CD4-positive, alpha-beta T cell (primary cell): ENCODE data around the gene GYS1. TPM values are rescaled to one million over a fixed set of nuclear protein-coding genes. Genes with fewer than 3 reads are reported as not detected.
"Not testable (repeated sequence)": the region's sequence is repeated elsewhere in the genome, so short reads cannot be mapped to it uniquely, and the experiment has no call there.

ENCODE experiments used
- ATAC-seq: fragments of 200-7000 bp; cut with Tn5 transposase; one replicate; pipeline ENCODE4 v1.10.0; 2022; ENCODE audit warnings: mild to moderate bottlenecking; ENCODE audit not compliant: poor library complexity
- CTCF ChIA-PET: fragments of 350-600 bp; sonication (Branson Sonifier 250); formaldehyde crosslinking; loops from one replicate; lab custom pipeline; 2021; ENCODE audit warnings: antibody characterized with exemption, inconsistent platforms; lab: Charles Lee
- POLR2A ChIA-PET: fragments of 350-600 bp; sonication (Branson Sonifier 250); formaldehyde crosslinking; loops from one replicate; lab custom pipeline; 2021; ENCODE audit warnings: antibody characterized with exemption, inconsistent platforms; lab: Charles Lee
- DNase-seq, 14 experiments: peaks; one replicate each; pipeline ENCODE4 v3.0.0-alpha.2; 2013 to 2020; ENCODE audit warnings: mixed read lengths in 2 of 14
- H3K27ac ChIP-seq, 2 donors: one replicate each; pipeline versions ENCODE4 v1.5.1 to v1.7.0; 2013; ENCODE audit warnings: low read length in 2 of 2, low read depth in 1 of 2, mild to moderate bottlenecking in 1 of 2
- H3K27me3 ChIP-seq, 2 experiments: 1 replicate in 1 of 2; 2 replicates in 1 of 2; pipeline versions ENCODE4 v1.6.1 to v1.7.0; 2013; ENCODE audit warnings: low read length in 2 of 2, control low read depth in 1 of 2, mild to moderate bottlenecking in 1 of 2, moderate library complexity in 1 of 2; ENCODE audit not compliant: insufficient read depth in 2 of 2, control insufficient read depth in 1 of 2
- H3K36me3 ChIP-seq: one replicate; pipeline ENCODE4 v1.6.1; 2013; ENCODE audit warnings: low read length, control low read depth; ENCODE audit not compliant: insufficient read depth
- H3K4me1 ChIP-seq: one replicate; pipeline ENCODE4 v1.6.1; 2013; ENCODE audit warnings: low read length, control low read depth; ENCODE audit not compliant: insufficient read depth
- H3K4me3 ChIP-seq: one replicate; pipeline ENCODE4 v1.5.1; 2013; ENCODE audit warnings: mild to moderate bottlenecking, low read length, moderate library complexity
- H3K9me3 ChIP-seq, 2 experiments: 1 replicate in 1 of 2; 2 replicates in 1 of 2; pipeline versions ENCODE4 v1.6.1 to v1.7.0; 2013; ENCODE audit warnings: low read length in 2 of 2, mild to moderate bottlenecking in 2 of 2, control low read depth in 1 of 2, moderate library complexity in 1 of 2; ENCODE audit not compliant: control insufficient read depth in 1 of 2, insufficient read depth in 1 of 2
- H3K27ac Mint-ChIP-seq: one replicate; pipeline ENCODE4 v1.8.0; 2020; ENCODE audit warnings: mixed read lengths
- H3K27me3 Mint-ChIP-seq: one replicate; pipeline ENCODE4 v1.8.0; 2021; ENCODE audit warnings: mixed read lengths
- H3K36me3 Mint-ChIP-seq: one replicate; pipeline ENCODE4 v1.8.0; 2021; ENCODE audit warnings: low read depth, mixed read lengths
- H3K4me1 Mint-ChIP-seq: one replicate; pipeline ENCODE4 v1.8.0; 2021; ENCODE audit warnings: low read depth, mixed read lengths
- H3K4me3 Mint-ChIP-seq: one replicate; pipeline ENCODE4 v1.8.0; 2020; ENCODE audit warnings: mild to moderate bottlenecking, mixed read lengths
- H3K9me3 Mint-ChIP-seq: one replicate; pipeline ENCODE4 v1.8.0; 2020; ENCODE audit warnings: mixed read lengths
- CTCF ChIP-seq: fragments of 200-600 bp; IDR thresholded peaks from one replicate; pipeline ENCODE4 v1.8.0; 2022; ENCODE audit warnings: antibody characterized with exemption, mild to moderate bottlenecking
- intact Hi-C, 2 experiments: fragments of 100-400 bp; cut with DNase I in 1 of 2; cut with micrococcal nuclease in 1 of 2; formaldehyde crosslinking; loops; one replicate each; pipeline versions ENCODE4 v1.15.1 to v1.9.0; 2023 to 2025; cut with DNase I, micrococcal nuclease
- total RNA-seq, 174 experiments: library from RNA in 2 of 174; stranded (reverse) in 2 of 174; gene quantifications; one replicate each; pipeline ENCODE4 v1.2.3 and lab custom pipeline; 2021 to 2026

Gene GYS1
- total RNA-seq, 2 experiments from 2014 or later = 13.2 to 14.1 TPM

- Mint-ChIP-seq H3K27me3 (no peaks in the 10 kb centered on the region), H3K27ac (no peak overlapping the region), H3K4me1 (peaks cover 17% of the 10 kb centered on the region), H3K9me3 (no peaks in the 10 kb centered on the region), H3K4me3 (no peak overlapping the region), H3K36me3 (no peaks in the 10 kb centered on the region)
- TF ChIP-seq CTCF = no peak
- ChIA-PET POLR2A (no interaction called here), CTCF (no interaction called here)
- no peak for DNase-seq
- ATAC-seq = no peak
- Histone ChIP-seq H3K27me3 (no peaks in the 10 kb centered on the region), H3K4me1 (peaks cover 12% of the 10 kb centered on the region), H3K9me3 (no peaks in the 10 kb centered on the region), H3K4me3 (no peak overlapping the region), H3K27ac (no peak overlapping the region), H3K36me3 (no peaks in the 10 kb centered on the region)
- intact Hi-C loops = no loop called here
Measured at GRCh38 chr19:48928164-48929025, 64.7 kb downstream of the GYS1 start.

GRCh38 chr19:48927692-48928091 is 65.4 kb downstream of the GYS1 start:
- H3K9me3 Mint-ChIP-seq, H3K4me3 ChIP-seq, H3K27me3 Mint-ChIP-seq, H3K36me3 Mint-ChIP-seq, H3K4me3 Mint-ChIP-seq, intact Hi-C loops, H3K27ac Mint-ChIP-seq, H3K9me3 ChIP-seq, H3K36me3 ChIP-seq, CTCF ChIA-PET, H3K27ac ChIP-seq, POLR2A ChIA-PET, H3K4me1 ChIP-seq, DNase-seq, ATAC-seq, H3K4me1 Mint-ChIP-seq, H3K27me3 ChIP-seq: not testable (repeated sequence)

GRCh38 chr19:48926909-48927308 is 66.2 kb downstream of the GYS1 start:
- Mint-ChIP-seq H3K4me1 (peaks cover 10% of the 10 kb centered on the region), H3K9me3 (no peaks in the 10 kb centered on the region), H3K27ac (peak overlapping the region; percentile 73), H3K36me3 (peaks cover 10% of the 10 kb centered on the region), H3K4me3 (peak overlapping the region; percentile 81), H3K27me3 (no peaks in the 10 kb centered on the region)
- POLR2A ChIA-PET = no interaction called here
- TF ChIP-seq CTCF = no peak
- no peak overlapping the region for H3K27ac ChIP-seq
- H3K4me1 ChIP-seq = peaks cover 5% of the 10 kb centered on the region
- ATAC-seq (peak; percentile 87), DNase-seq (peak in 5 of 14 experiments; percentile 10 to 40 (median 22))
- H3K36me3 ChIP-seq = peaks cover 5% of the 10 kb centered on the region
- peak overlapping the region; percentile 25 for H3K4me3 ChIP-seq
- H3K27me3 ChIP-seq = no peaks in the 10 kb centered on the region
- CTCF ChIA-PET = no interaction called here
- intact Hi-C loops = no loop called here
- no peaks in the 10 kb centered on the region for H3K9me3 ChIP-seq

GRCh38 chr19:48925890-48926289 is 67.2 kb downstream of the GYS1 start:
- peaks cover 14% of the 10 kb centered on the region for H3K36me3 ChIP-seq
- POLR2A ChIA-PET = interaction anchor here (1.2 kb wide), 1 partner anchor 11 kb away, joined by 5 read pairs; no protein-coding TSS in a partner anchor
- ATAC-seq, H3K4me1 ChIP-seq, H3K27ac Mint-ChIP-seq, H3K4me3 ChIP-seq, CTCF ChIA-PET, H3K9me3 Mint-ChIP-seq, intact Hi-C loops, H3K4me1 Mint-ChIP-seq, H3K27me3 ChIP-seq, H3K9me3 ChIP-seq, H3K4me3 Mint-ChIP-seq, DNase-seq, H3K27me3 Mint-ChIP-seq, H3K27ac ChIP-seq: not testable (repeated sequence)
- peaks cover 18% of the 10 kb centered on the region for H3K36me3 Mint-ChIP-seq
